CD14-positive monocyte (primary cell): ENCODE results near the gene GH2. TPM values are rescaled to one million over a fixed set of nuclear protein-coding genes. Genes with fewer than 3 reads are reported as not detected.
"Not testable (repeated sequence)": the region's sequence is repeated elsewhere in the genome, so short reads cannot be mapped to it uniquely, and the experiment has no call there.

Experiments used
- DNase-seq, 3 donors: peaks; one replicate each; pipeline ENCODE4 v3.0.0-alpha.2; 2011 to 2022
- H2AFZ ChIP-seq: 2 replicates; pipeline ENCODE4 v1.6.0; 2012; ENCODE audit warnings: mild to moderate bottlenecking, low read depth, low read length, inconsistent platforms; ENCODE audit not compliant: insufficient read depth, poor library complexity, severe bottlenecking
- H3K27ac ChIP-seq, 2 donors: 1 replicate in 1 of 2; 2 replicates in 1 of 2; pipeline ENCODE4 v1.5.1; 2012 to 2013; ENCODE audit warnings: low read length in 2 of 2, control low read depth in 1 of 2, inconsistent platforms in 1 of 2, low read depth in 1 of 2, mild to moderate bottlenecking in 1 of 2
- H3K27me3 ChIP-seq, 2 donors: one replicate each; pipeline versions ENCODE4 v1.6.0 to v1.6.1; 2011 to 2013; ENCODE audit warnings: low read length in 2 of 2; ENCODE audit not compliant: control insufficient read depth in 2 of 2, insufficient read depth in 2 of 2
- H3K36me3 ChIP-seq, 2 donors: replicated peaks in 1 of 2; 1 replicate in 1 of 2; 2 replicates in 1 of 2; pipeline versions ENCODE4 v1.5.1 to v1.6.1; 2012 to 2013; ENCODE audit warnings: low read length in 2 of 2, control low read depth in 1 of 2, inconsistent platforms in 1 of 2, mild to moderate bottlenecking in 1 of 2; ENCODE audit not compliant: insufficient read depth in 2 of 2, control insufficient read depth in 1 of 2
- H3K4me1 ChIP-seq, 2 donors: 1 replicate in 1 of 2; 2 replicates in 1 of 2; pipeline versions ENCODE4 v1.5.1 to v1.6.1; 2012 to 2013; ENCODE audit warnings: low read length in 2 of 2, control low read depth in 1 of 2, inconsistent platforms in 1 of 2, mild to moderate bottlenecking in 1 of 2, moderate library complexity in 1 of 2; ENCODE audit not compliant: insufficient read depth in 2 of 2, control insufficient read depth in 1 of 2
- H3K4me2 ChIP-seq: replicated peaks from 2 replicates; pipeline ENCODE3; 2012; ENCODE audit warnings: low read length, moderate library complexity, mild to moderate bottlenecking; ENCODE audit not compliant: poor library complexity, severe bottlenecking; ENCODE audit errors: extremely low read depth
- H3K4me3 ChIP-seq, 3 experiments: fragments of 200-600 bp in 1 of 3; sonication (generic) in 1 of 3; replicated peaks in 1 of 3; 1 replicate in 2 of 3; 2 replicates in 1 of 3; pipeline ENCODE4 v1.5.1; 2011 to 2013; ENCODE audit warnings: low read length in 3 of 3, mild to moderate bottlenecking in 3 of 3, control low read depth in 2 of 3, low read depth in 2 of 3, inconsistent platforms in 1 of 3, moderate library complexity in 1 of 3
- H3K79me2 ChIP-seq: 2 replicates; pipeline ENCODE4 v1.6.0; 2012; ENCODE audit warnings: mild to moderate bottlenecking, control low read depth, inconsistent platforms, low read length, moderate library complexity; ENCODE audit not compliant: insufficient read depth
- H3K9ac ChIP-seq: 2 replicates; pipeline ENCODE4 v1.6.0; 2017; ENCODE audit warnings: low read length, mild to moderate bottlenecking; ENCODE audit not compliant: insufficient read depth, poor library complexity, severe bottlenecking
- H3K9me3 ChIP-seq, 2 donors: replicated peaks in 1 of 2; 1 replicate in 1 of 2; 2 replicates in 1 of 2; pipeline versions ENCODE4 v1.5.1 to v1.6.1; 2012 to 2013; ENCODE audit warnings: low read length in 2 of 2, control low read depth in 1 of 2; ENCODE audit not compliant: control insufficient read depth in 1 of 2, insufficient read depth in 1 of 2
- H4K20me1 ChIP-seq: 2 replicates; pipeline ENCODE4 v1.6.0; 2012; ENCODE audit warnings: mild to moderate bottlenecking, low read length, control low read depth, moderate library complexity; ENCODE audit not compliant: insufficient read depth
- H3K27ac Mint-ChIP-seq, 7 donors: one replicate each; pipeline ENCODE4 v1.8.0; 2020; ENCODE audit warnings: mild to moderate bottlenecking in 7 of 7, mixed read lengths in 7 of 7, moderate library complexity in 6 of 7, inconsistent platforms in 2 of 7
- H3K27me3 Mint-ChIP-seq, 3 donors: one replicate each; pipeline ENCODE4 v1.8.0; 2021 to 2022; ENCODE audit warnings: low read depth in 3 of 3, mild to moderate bottlenecking in 3 of 3, mixed read lengths in 3 of 3, moderate library complexity in 3 of 3, inconsistent platforms in 1 of 3
- H3K36me3 Mint-ChIP-seq, 2 donors: one replicate each; pipeline ENCODE4 v1.8.0; 2020; ENCODE audit warnings: mixed read lengths in 2 of 2, inconsistent platforms in 1 of 2, mild to moderate bottlenecking in 1 of 2
- H3K4me1 Mint-ChIP-seq: one replicate; pipeline ENCODE4 v1.8.0; 2020; ENCODE audit warnings: mild to moderate bottlenecking, mixed read lengths
- H3K4me3 Mint-ChIP-seq, 2 donors: one replicate each; pipeline ENCODE4 v1.8.0; 2020; ENCODE audit warnings: mild to moderate bottlenecking in 2 of 2, mixed read lengths in 2 of 2, moderate library complexity in 1 of 2
- H3K9me3 Mint-ChIP-seq, 7 donors: one replicate each; pipeline ENCODE4 v1.8.0; 2020 to 2022; ENCODE audit warnings: mixed read lengths in 7 of 7, mild to moderate bottlenecking in 6 of 7, moderate library complexity in 6 of 7, inconsistent platforms in 2 of 7
- CTCF ChIP-seq: fragments of 200-600 bp; IDR thresholded peaks from one replicate; pipeline ENCODE4 v1.8.0; 2022; ENCODE audit warnings: antibody characterized with exemption, mild to moderate bottlenecking
- WGBS: methylation state at CpG from one replicate; pipeline ENCODE4 v1.1.5; 2013; ENCODE audit warnings: missing lambda C conversion rate; ENCODE audit not compliant: insufficient coverage; 5-methylcytosine and 5-hydroxymethylcytosine counted together
- intact Hi-C, 2 donors: fragments of 100-400 bp; cut with micrococcal nuclease; formaldehyde crosslinking; loops; one replicate each; pipeline versions ENCODE4 v1.15.0 to v1.15.1; 2023
- polyA plus RNA-seq, 3 donors: library from polyadenylated mRNA; depleted of rRNA in 1 of 3; unstranded in 2 of 3; stranded (reverse) in 1 of 3; fragments of 300-500 nt in 2 of 3; fragments of >200 nt in 1 of 3; fragmentation: Illumina TruSeq in 2 of 3; gene quantifications; 1 replicate in 2 of 3; 2 replicates in 1 of 3; pipeline ENCODE4 v1.2.3, GENCODE V29; 2012 to 2021

Gene GH2
- polyA plus RNA-seq, 3 donors, result not detected

- Mint-ChIP-seq H3K4me3 (no peak overlapping the region), H3K4me1 (peaks cover 24% of the 10 kb centered on the region), H3K27ac (no peak overlapping the region), H3K9me3 (no peaks in the 10 kb centered on the region), H3K36me3 (no peaks in the 10 kb centered on the region), H3K27me3 (peaks cover 2 to 9% (median 4%) of the 10 kb centered on the region in 3 donors)
- H3K27ac ChIP-seq, result no peak overlapping the region
- 97% methylated on average over 5 of the region's 10 CpGs for WGBS
- no peaks in the 10 kb centered on the region for H4K20me1 ChIP-seq
- no peak for TF ChIP-seq CTCF
- no peak overlapping the region for H3K4me3 ChIP-seq
- H3K4me1 ChIP-seq, result peaks cover 0 to 5% of the 10 kb centered on the region in 2 donors
- H3K27me3 ChIP-seq, result no peaks in the 10 kb centered on the region
- H3K9ac ChIP-seq, result no peak overlapping the region
- no peaks in the 10 kb centered on the region for H3K9me3 ChIP-seq
- no peak overlapping the region for H3K4me2 ChIP-seq
- intact Hi-C loops, result loop anchor here (2.0 to 10.0 kb wide), 5 partner anchors 28 to 214 kb away; partner anchors contain the start of genes ERN1 (in 1 of the 2) and ICAM2 (in 1 of the 2)
- DNase-seq, result no peak
- H3K79me2 ChIP-seq, result no peaks in the 10 kb centered on the region
- H2AFZ ChIP-seq, result no peak overlapping the region
- H3K36me3 ChIP-seq, result no peaks in the 10 kb centered on the region
These were observed 36.6 kb upstream of the GH2 start for GRCh38 chr17:63918305-63918704.

- Mint-ChIP-seq H3K9me3 (no peaks in the 10 kb centered on the region), H3K36me3 (no peaks in the 10 kb centered on the region), H3K4me1 (peaks cover 22% of the 10 kb centered on the region), H3K27me3 (peaks cover 2 to 9% (median 4%) of the 10 kb centered on the region in 3 donors), H3K4me3 (no peak overlapping the region), H3K27ac (no peak overlapping the region)
- Histone ChIP-seq H3K27ac (no peak overlapping the region), H3K36me3 (no peaks in the 10 kb centered on the region), H3K4me3 (no peak overlapping the region), H2AFZ (no peak overlapping the region), H3K79me2 (no peaks in the 10 kb centered on the region), H3K9me3 (no peaks in the 10 kb centered on the region), H3K9ac (no peak overlapping the region), H3K4me2 (no peak overlapping the region), H3K27me3 (no peaks in the 10 kb centered on the region), H4K20me1 (no peaks in the 10 kb centered on the region), H3K4me1 (peaks cover 0 to 5% of the 10 kb centered on the region in 2 donors)
- 95% methylated on average over 12 of the region's 13 CpGs for WGBS
- no peak for TF ChIP-seq CTCF
- intact Hi-C loops, result loop anchor here (2.0 to 10.0 kb wide), 5 partner anchors 29 to 215 kb away; partner anchors contain the start of genes ERN1 (in 1 of the 2) and ICAM2 (in 1 of the 2)
- DNase-seq, result no peak
These were observed 35.9 kb upstream of the GH2 start for GRCh38 chr17:63917646-63918045.

GRCh38 chr17:63917206-63917605 lies 35.5 kb upstream of the GH2 start:
- not testable (repeated sequence) for H3K79me2 ChIP-seq, H4K20me1 ChIP-seq, H2AFZ ChIP-seq, H3K27ac Mint-ChIP-seq, H3K4me2 ChIP-seq, H3K9me3 Mint-ChIP-seq, H3K9me3 ChIP-seq, H3K27me3 ChIP-seq, DNase-seq, H3K36me3 Mint-ChIP-seq, H3K9ac ChIP-seq, H3K27ac ChIP-seq, H3K4me3 ChIP-seq, H3K4me1 ChIP-seq, H3K4me3 Mint-ChIP-seq, H3K36me3 ChIP-seq
- no CpG with 5 or more reads among the region's 11 CpGs for WGBS
- Mint-ChIP-seq H3K27me3 (peaks cover 2 to 11% (median 4%) of the 10 kb centered on the region in 3 donors), H3K4me1 (peaks cover 17% of the 10 kb centered on the region)
- intact Hi-C loops, result loop anchor here (5.0 to 10.0 kb wide), 3 partner anchors 108 to 215 kb away; partner anchors contain the start of genes ERN1 (in 1 of the 2) and ICAM2 (in 1 of the 2)
